ENCODE data around the gene SLC24A3. TPM values are rescaled to one million over a fixed set of nuclear protein-coding genes. Genes with fewer than 3 reads are reported as not detected.
A peak's percentile ranks its signal among the peaks of the same experiment; 100 is the strongest.

The SLC24A3 gene
- polyA plus RNA-seq, 3 donors = 3.0 to 4.5 (median 3.1) TPM

DNA sequence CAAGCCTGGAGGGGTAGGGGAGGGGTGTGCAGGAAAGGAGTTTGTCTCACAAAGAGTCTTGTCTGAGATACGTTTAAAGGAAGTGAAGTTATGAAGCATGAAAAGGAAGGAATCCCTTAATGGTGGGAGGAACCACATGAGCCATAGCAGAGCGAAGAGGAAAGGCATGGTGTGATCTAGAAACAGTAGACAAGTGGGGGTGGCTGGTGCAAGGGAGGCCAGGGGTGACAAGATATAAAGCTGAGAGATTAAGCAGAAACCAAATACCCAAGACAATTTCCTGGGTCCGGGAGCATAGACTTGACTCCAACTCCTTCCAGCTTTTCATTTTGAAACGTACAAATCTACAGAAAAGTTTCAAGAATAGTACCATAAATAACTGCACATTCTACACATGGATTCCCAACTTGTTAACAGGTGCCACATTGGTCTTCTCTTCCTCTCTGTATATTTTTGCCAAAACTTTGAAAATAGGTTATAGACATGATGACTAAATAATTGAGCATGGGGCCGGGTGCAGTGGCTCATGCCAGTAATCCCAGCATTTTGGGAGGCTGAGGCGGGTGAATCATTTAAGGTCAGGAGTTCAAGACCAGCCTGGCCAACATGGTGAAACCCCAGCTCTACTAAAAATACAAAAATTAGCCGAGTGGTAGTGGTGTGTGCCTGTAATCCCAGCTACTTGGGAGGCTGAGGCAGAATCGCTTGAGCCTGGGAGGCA, 211.6 kb downstream of the SLC24A3 start:
- DNase-seq = no peak

DNA sequence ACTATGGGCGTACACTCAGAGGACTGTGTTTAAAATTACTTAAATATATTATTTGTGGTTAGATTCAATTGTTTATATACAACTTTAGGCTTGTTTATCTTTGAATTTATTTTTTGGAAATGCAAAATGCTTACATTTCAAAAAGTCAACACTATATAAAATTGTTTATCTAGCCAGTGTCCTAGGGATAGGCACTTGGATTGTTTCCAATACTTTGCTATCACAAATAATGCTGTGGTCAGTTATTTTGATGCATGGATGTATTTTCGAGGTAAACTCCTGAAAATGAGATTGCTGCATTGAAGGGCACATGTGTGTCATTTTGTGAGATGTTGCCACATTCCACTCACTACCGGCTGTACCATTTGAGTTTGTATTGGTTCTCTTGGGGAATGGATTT, 213.9 kb downstream of the SLC24A3 start:
- DNase-seq = no peak

DNA sequence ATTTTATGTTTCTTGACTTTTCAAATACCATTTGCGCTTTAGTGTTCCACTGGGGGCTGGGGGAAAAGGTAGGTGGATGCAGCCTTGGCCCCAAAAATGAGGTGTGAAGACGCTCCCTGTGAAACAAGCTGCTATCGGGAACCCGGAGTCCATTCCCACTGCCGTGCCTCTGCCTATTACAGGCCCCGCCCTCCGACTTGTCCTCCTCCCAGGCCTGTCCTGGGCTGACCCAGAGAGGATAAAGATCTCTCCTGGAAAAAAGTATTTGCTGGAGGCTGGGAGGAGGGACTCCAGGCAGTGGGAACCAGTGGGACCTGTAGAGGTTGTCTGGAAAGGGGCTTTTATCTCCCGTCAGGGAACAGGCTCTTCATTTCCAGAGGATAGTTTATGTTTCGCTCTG, 215.0 kb downstream of the SLC24A3 start:
- no peak for DNase-seq

DNA sequence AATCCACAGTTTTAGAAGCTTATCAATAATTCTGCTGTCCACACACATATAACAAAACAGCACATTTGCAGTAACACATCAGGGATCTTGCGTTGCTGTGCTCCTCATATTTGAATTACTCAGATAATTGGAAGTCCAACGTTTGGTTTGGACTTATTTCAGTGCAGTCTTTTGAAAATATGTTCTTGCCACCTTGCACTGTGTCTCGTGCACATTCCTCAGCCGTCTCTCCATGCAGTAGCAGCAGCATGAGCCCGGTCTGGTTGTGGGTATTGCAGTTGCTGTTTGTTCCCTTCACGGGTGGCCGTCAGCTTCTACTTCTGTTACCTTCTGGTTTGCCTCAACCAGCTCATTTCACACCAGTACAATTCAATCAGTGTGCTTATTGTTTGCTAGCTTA, 215.5 kb downstream of the SLC24A3 start:
- no peak for DNase-seq

DNA sequence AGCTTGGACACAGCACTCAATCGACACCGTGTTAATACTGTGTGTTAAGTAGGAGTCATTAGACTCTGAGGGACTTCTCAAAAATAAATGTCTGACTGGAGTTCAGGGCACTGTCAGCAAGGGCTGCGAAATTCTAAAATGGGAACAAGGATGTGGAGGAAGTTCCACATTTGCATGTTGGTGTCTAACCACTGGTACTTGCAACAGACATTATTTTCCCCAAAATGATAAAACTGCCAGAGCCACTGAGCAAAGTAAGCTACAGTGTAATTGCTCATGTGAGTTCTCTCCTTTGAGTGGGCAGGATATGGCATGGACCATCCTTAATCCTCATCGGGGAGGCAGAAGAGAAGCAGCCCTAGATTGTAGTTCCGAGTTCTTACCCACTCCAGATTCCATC, 215.9 kb downstream of the SLC24A3 start:
- DNase-seq = no peak

DNA sequence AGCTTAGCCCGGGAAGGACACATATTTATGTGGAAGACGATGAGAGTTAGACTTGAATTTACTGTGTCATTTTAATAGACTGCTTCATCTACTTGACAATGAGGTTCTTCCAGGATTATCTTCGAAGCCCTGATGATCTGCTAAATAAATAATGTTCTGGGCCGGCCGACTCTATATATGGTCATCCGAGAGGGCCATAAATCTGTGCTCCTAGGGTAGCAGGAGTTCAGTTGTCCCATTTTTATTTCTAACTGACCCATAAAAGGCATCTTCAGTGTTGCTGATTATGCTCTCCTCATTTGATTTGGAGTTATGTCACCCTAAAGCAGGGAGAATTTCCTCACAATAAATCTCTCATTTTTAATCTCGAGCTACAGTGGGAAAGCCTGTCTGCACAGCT, 217.1 kb downstream of the SLC24A3 start:
- DNase-seq = no peak

DNA sequence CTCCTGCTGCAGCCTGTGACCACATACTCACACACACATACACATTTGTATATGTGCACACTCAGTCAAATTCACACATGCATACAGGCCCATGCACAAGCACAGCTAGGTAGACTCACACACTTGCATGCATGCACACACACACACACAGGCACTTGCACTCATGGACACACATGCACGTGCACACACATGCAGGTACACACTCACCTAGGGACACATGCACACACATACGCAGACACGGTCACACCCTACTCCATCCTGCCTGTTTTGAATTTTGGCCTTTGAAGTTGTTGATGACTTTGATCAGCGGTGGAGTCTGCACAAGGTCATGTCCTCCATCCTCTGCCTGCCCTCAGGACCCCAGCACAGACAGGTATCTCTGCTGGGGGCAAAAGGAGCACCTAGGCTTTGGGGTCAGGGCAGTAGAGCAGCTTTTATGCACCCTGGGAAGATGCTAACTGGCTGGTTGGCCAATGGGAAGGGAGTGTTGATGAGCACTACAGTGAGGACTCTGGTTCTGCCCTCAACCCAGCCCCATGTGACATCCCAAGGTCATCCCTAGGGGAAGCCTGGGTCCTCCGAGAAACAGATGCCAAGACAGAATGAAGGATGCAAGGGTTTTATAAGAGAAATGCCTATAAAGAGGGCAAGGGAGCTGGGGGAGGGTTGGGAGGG, 218.3 kb downstream of the SLC24A3 start:
- no peak for DNase-seq

DNA sequence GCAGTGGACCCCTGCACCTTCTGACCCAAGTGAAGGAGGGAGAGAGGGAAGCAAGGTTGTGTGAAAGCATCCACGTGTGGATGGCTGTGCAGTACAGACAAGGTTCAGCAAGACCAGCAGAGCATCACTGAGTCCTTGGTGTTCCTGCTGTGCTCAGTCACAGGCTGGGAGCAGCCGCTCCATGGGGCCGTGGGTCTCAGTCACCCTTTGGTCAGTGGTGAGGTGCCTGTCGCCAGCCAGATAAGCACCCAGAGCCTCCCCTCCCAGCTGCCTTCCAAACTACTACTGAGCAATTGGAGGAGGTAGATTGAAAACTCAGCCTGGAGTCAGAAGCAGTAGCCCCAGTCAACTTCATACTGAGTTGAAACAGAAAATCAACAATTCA, 218.9 kb downstream of the SLC24A3 start:
- DNase-seq = no peak

DNA sequence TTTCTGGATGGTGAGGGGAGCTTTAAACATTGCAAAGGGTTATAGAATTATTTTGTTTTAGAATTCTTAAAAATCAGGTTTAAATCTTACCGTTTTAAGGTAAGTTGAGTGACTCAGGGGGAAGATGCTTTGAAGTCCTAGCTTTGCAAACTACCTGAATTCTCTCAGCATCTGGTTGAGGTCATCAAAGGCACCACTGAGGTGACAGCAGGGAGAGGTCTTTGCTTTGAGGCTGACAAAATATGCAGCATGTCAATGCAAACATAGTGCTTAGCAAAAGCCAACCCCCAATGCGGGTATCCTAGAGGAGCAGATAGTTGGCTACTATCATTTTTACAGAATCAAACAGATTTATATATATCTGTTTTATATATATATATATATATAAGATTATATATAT, 219.5 kb downstream of the SLC24A3 start:
- DNase-seq = no peak

DNA sequence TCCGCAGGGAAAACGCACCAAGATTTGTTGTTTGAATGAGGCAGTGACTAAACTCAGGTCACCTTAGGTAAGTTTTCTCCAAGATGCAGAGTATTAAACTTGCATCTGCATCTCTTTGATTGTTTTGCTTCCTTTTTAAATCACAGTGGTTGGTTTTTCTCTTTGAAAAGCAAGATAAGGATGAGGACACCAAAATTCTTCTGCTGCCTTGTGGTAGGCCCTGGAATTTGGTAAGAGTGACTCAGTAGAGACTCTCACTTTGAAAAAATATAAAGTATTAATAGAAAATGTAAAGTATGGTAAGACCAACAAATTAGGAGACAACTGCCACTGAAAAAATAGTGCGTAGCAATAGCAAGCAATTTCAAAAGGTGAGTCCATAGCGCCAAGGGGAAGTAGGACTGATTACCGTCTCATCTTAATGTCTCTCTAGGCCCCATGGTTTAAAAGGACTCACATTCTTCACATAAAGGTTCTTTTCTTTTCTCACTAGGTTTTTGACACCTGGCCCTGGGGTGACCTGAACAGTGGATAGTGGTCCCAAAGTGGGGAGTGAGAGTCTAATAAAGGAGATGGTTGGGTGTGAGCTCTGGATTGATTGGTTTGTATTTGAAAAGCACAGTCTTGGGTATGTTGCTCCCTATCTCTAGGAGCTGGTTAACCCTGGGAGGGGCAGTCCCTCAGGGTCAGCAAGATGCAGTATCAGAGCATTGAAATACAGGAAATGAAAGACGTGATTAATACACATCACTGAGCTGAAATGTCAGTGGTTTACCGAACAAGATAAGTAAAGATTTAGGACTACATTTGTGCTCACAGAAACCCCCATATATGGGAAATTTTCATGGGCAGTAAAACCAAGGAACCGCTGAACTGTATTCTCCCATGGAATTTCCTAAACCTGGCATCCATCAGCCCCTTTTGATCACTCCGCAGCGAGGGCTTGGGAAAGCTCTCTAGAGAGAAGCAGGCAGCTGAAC, 221.2 kb downstream of the SLC24A3 start:
- no peak for DNase-seq

DNA sequence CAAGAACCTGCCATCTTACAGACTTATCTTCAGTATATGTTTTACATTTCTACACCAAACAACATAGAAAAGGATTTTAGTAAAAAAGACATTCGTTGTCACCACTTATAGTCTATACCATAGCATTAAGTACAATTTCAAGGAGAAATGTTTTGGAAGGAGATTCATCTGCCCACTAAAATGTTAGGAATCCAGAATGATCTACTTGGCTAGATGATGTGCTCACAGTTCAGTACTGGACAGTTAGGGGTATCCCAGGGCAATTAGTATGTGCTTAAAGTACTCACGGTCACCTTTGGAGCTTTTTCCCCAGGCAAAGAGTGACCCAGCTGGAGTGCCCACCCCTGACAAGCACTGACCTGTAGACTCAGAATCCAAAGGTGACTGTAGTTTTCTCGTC, 222.9 kb downstream of the SLC24A3 start:
- no peak for DNase-seq

DNA sequence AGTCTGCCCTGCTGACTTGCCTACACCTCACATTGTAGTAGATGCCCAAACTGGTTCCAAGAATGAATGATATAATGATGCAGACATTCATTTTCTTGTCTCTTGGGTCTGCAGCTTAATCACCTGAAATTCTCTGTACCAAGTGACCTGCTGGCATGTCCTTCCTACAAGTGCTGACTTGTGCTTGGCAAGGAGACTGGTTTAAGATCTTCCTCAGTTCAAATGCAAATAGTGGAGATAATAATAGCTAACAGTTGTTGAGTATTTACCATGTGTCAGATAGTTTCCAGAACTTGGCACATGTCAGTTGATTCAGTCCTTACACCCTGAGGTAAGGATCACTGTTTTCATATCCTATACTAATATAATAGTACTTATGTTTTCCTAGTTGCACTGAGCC, 223.4 kb downstream of the SLC24A3 start:
- no peak for DNase-seq

DNA sequence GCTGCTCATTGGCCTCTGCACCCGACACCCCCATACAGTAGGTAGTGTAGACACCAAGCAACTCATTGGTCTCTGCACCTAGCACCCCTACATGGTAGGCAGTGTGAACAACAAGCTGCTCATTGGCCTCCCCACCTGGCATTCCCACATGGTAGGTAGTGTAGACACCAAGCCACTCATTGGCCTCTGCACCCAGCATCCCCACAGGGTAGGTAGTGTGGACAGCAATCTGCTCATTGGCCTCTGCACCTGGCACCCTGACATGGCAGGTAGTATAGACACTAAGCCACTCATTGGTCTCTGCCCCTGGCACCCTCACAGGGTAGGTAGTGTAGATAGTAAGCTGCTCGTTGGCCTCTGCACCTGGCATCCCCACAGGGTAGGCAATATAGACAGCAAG, 226.0 kb downstream of the SLC24A3 start:
- no peak for DNase-seq

DNA sequence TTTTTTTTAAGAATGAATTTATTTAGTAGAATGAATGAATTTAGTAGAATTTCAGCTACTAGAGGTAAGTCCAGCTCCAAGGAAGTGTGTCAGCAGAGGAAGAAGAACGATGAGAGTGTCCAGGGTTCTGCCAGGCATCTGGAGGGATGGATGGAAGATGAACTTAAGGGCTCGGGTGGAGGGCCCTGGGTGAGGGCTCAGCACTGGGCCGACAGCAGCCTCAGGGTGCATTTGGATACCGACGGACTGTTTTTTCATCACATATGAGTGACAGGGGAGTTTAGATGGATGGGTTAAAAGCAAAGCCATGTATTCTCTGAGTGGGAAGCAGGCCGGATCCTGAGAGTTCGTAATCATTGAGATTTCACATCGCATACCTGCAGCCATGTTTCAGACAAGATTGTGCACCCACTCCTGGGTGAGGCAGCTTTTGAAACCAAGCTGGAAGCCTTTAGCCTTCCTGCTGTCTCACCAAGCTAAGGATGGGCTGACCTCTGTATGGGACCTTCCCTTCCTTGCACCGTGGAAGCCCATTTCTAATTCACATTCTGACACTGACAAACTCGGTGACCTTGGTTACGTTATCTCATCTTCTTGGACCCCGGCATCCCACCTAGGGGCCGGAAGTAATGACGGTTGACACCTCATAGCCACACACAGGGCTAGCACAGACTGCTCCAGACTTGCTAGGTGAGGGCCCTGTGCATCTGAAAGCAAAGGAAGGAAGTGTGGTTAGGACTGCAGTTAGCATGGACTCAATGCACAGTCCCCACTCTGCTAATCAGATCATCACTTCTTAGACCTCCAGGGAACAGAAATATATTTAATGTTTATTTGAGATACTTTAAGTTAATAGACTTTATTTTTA, 228.5 kb downstream of the SLC24A3 start:
- no peak for DNase-seq

DNA sequence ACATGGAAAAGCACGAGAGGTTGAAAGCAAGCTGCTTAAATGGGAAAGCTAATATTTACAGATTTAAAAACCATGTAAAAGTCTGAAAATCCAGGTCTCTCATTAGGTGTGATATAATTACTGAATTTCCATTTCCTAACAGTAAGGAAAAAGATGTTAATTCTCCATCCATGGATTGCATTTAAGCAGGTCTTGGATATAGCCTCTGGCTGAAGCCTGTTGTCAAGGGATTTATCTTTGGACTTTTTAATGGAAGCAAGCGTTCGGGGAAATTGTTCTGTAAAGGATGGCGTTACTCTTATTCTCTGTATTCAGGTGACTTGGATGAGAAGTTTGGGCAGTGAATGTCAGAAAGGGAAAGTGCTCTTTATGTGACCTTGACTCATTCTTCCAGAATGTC, 233.8 kb downstream of the SLC24A3 start:
- no peak for DNase-seq

DNA sequence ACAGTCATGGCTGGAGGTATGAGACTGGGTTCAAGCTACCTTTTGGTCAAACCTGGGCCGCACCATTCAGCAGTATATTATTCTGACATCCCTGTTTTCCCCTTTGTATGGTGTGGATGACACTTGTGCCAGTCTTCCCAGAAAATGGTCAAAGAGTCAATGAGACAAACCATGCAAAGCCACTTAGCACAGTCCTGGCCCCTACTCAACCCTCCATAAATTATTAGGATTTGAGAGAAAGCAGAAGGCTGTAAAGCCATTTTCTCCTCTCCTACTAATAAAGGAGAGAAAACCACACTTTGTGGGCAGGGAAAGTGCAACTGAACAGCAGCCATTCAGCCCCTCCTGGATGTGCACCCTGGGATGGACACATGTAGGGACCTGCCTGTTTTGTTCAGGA, 236.2 kb downstream of the SLC24A3 start:
- no peak for DNase-seq

DNA sequence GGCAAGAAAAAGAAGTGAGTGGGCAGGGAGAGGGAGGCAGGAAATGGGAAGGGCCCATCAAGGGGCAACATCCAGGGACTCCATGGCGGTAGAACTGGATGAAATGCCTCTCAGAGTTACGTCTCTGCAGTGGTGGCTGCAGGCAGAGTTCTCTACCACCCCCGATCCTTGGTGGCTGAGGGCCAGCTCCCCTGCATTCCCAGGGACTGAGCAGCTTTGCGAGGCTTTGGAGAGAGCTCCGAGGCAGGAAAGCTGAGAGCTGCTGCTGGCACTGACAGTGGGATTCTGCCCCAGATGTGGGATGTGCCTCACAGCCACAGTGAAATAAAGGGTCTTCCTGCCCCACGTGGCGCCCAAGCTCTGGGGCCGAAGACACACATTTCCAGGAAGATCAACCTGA, 236.6 kb downstream of the SLC24A3 start:
- no peak for DNase-seq

DNA sequence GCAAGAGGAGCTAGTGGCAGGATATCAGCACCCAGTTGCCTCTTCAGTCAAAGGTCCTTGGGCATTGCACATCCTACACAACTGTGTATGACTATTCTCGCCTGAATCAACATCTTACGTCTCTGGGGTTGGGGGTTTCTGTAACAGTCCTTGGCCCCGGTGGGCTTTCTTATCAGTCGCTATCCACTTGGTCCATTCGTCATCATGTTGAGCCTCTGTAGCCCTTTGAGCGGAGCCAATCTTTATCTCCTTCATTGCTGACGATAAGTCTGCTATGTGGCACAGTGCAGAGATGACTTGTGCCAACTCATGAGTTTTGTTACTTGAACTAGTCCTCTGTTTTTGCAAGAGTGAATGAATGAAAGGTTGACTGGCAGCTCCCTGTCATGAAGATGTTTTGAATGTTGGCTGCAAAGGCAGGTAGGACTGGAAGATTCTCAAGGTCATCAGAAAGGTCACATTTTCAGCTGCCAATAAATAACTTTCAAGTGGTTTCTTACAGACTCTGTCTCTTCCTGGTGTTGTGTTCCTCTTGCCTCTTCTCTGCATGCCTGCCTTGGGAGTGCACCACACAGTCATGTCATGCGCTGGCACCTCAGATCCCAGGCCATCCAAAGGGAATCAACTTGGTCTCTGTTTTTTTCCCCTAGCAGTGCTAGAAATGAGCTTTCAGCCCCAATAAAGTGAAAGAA, 238.9 kb downstream of the SLC24A3 start:
- no peak for DNase-seq

DNA sequence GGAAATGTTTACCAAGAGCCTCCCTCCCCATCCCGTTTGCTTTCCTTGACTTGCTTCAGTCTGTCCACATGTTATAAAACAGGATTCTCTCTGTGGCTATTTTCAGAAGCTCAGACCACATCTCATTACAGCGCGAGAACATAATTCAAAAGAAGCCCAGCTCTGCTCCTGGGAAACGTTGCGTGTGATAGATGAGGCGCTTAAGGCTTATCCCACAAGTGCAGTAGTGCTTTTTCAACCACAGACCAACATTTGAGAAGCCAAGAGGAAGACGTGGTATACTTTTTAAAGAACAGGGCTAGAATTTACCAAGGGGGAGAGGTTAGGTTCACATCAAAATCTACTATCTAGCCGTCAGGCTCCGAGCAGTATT, 239.5 kb downstream of the SLC24A3 start:
- no peak for DNase-seq

DNA sequence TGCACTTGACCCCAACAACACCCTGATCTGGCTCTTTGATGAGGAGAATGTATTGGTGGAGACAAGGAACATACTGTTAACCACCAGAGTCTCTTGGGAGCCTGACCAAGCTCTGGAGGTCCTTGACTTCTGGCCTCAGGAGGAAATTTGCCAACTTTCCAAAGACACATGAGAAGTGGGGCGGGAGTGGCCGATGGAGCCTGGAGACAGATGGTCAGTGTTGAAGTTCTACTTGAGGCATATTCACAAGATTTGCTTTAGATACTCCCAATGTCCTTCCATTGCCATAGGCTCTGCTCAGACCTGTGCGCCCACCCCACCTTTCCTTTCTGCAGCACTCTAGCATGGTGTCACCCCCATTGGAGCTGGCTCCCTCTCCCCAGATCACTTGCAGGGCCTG, 241.0 kb downstream of the SLC24A3 start:
- DNase-seq = no peak

DNA sequence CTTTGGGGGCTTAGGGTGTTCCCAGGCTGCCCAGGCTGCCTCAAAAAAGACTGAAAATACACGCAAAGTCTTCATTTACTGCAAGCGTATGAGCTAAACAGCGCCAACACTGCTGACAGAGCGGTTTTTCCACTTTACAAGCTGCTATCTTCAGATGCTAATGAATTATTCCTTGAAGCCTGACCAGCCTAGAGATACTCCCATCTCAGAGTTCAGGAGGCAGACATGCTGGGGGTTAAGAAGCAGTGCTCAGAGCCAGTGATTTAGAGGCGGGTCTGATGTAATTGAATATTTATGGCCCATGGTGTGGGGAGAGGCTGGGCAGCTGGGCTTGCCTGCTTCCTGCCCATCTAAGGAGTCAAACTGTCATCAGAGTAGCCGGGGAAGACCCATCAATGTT, 241.4 kb downstream of the SLC24A3 start:
- peak; percentile 83 for DNase-seq
